ENCODE results near the gene C1R. TPM values are rescaled to one million over a fixed set of nuclear protein-coding genes. Genes with fewer than 3 reads are reported as not detected.

C1R gene
- total RNA-seq, 1 experiment from 2014 or later: 11.5 TPM

DNA sequence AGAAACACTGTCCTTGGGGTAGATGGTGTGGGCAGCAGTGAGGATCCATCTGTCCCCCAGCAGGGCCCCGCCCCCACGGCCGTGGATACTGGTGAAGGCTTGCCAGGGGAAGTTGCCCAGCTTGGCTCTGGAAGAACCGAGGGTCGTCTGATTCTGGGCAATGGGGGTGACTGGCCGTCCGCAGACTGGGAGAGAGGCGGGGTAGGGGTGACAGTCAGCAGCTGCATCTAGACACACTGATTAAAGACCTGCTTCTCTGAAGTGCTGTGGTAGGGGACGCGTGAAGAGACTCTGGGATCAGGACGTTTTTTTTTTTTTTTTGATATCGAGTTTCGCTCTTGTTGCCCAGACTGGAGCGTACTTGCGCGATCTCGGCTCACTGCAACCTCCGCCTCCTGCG lies 4.7 kb upstream of the C1R start:
- Histone ChIP-seq H2BK15ac (ENCODE audit: low read depth, low read length) (no peak overlapping the region), H2BK5ac (ENCODE audit: insufficient read length, low read length) (no peak overlapping the region), H3K4ac (ENCODE audit: low read depth, low read length) (no peak overlapping the region), H2AFZ (ENCODE audit: low read length) (no peak overlapping the region), H3K4me2 (ENCODE audit: insufficient read depth, insufficient read length, low read length) (no peak overlapping the region), H3K4me1 (ENCODE audit: insufficient read depth, low read length) (peaks cover 5% of the 10 kb centered on the region; the same call in 1 of the 2 replicates), H4K5ac (ENCODE audit: insufficient read length, low read depth, low read length) (no peak overlapping the region), H3K27ac (ENCODE audit: insufficient read length, low read depth, low read length) (no peak overlapping the region), H3K9me3 (ENCODE audit: control insufficient read depth, low read depth, low read length) (no peaks in the 10 kb centered on the region), H3T11ph (ENCODE audit: low read length) (no peak overlapping the region), H3K27me3 (ENCODE audit: insufficient read depth, low read length) (no peaks in the 10 kb centered on the region), H4K20me1 (ENCODE audit: control insufficient read depth, insufficient read depth, insufficient read length) (no peaks in the 10 kb centered on the region), H2AK5ac (ENCODE audit: insufficient read length, low read length) (no peak overlapping the region), H2BK12ac (ENCODE audit: insufficient read length, low read depth, low read length) (no peak overlapping the region), H3K23ac (ENCODE audit: insufficient read length, low read depth, low read length) (no peak overlapping the region), H3K14ac (ENCODE audit: insufficient read depth, low read length) (no peak overlapping the region; the same call in 1 of the 2 replicates), H4K91ac (ENCODE audit: insufficient read length, low read depth, low read length) (no peak overlapping the region), H3K56ac (ENCODE audit: insufficient read length, low read depth, low read length) (no peak overlapping the region), H3K23me2 (ENCODE audit: insufficient read length, low read depth, low read length, poor library complexity, severe bottlenecking) (peaks cover 4% of the 10 kb centered on the region), H3K79me2 (ENCODE audit: insufficient read depth, low read length) (no peaks in the 10 kb centered on the region), H2BK20ac (ENCODE audit: low read depth, low read length, poor library complexity, severe bottlenecking) (no peak overlapping the region), H2BK120ac (ENCODE audit: low read depth, low read length, poor library complexity, severe bottlenecking) (no peak overlapping the region), H4K8ac (replicated peaks; ENCODE audit: insufficient read length, low read depth, low read length) (peak overlapping the region; percentile 24), H3K9ac (ENCODE audit: extremely low read depth, insufficient read length, low read length) (no peak overlapping the region), H3K79me1 (ENCODE audit: insufficient read depth, low read depth, low read length, poor library complexity, severe bottlenecking) (no peaks in the 10 kb centered on the region), H3K18ac (ENCODE audit: insufficient read length, low read depth, low read length) (no peak overlapping the region)
- Mint-ChIP-seq H3K4me3 (no peak overlapping the region), H3K4me1 (peaks cover 12 to 15% of the 10 kb centered on the region in 2 experiments), H3K27ac (no peak overlapping the region; a peak in 1 of 7 replicates), H3K27me3 (ENCODE audit: low read depth) (peaks cover 4% of the 10 kb centered on the region), H3K9me3 (no peaks in the 10 kb centered on the region), H3K36me3 (ENCODE audit: insufficient read depth in 1 of 3, low read depth in 3 of 3) (peaks cover 5 to 20% (median 14%) of the 10 kb centered on the region in 3 experiments; a peak in 6 of 7 replicates)
- DNase-seq: no peak
- WGBS (ENCODE audit: extremely low coverage, insufficient read length, low lambda C conversion rate): no CpG with 5 or more reads among the region's 19 CpGs
- TF ChIP-seq, protein P1, sequence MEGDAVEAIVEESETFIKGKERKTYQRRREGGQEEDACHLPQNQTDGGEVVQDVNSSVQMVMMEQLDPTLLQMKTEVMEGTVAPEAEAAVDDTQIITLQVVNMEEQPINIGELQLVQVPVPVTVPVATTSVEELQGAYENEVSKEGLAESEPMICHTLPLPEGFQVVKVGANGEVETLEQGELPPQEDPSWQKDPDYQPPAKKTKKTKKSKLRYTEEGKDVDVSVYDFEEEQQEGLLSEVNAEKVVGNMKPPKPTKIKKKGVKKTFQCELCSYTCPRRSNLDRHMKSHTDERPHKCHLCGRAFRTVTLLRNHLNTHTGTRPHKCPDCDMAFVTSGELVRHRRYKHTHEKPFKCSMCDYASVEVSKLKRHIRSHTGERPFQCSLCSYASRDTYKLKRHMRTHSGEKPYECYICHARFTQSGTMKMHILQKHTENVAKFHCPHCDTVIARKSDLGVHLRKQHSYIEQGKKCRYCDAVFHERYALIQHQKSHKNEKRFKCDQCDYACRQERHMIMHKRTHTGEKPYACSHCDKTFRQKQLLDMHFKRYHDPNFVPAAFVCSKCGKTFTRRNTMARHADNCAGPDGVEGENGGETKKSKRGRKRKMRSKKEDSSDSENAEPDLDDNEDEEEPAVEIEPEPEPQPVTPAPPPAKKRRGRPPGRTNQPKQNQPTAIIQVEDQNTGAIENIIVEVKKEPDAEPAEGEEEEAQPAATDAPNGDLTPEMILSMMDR (conservative IDR thresholded peaks at IDR 0.05): no peak

Measured in H9 (cell line).